ENCODE data around the gene PDZRN3.

DNA sequence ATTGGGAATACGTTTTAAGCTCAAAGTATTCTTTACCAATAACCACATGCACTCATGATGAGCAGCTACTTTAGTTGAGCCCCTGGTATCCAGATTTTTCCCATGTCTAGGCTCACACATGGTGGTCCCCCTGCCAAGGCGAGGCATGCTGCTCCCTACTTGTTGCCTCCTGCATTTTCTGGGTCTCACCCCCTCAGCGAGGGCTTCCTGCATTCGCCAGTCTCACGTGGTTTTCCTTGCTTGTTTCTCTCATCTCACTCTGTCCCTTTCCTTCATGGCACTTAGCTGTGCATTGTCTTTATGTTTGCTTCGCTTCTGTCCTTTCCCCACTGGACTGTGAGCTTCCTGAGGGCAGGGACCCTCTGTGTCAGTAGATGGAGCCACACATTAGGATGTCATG is 99.2 kb downstream of the PDZRN3 start:
- TF ChIP-seq, protein P1, sequence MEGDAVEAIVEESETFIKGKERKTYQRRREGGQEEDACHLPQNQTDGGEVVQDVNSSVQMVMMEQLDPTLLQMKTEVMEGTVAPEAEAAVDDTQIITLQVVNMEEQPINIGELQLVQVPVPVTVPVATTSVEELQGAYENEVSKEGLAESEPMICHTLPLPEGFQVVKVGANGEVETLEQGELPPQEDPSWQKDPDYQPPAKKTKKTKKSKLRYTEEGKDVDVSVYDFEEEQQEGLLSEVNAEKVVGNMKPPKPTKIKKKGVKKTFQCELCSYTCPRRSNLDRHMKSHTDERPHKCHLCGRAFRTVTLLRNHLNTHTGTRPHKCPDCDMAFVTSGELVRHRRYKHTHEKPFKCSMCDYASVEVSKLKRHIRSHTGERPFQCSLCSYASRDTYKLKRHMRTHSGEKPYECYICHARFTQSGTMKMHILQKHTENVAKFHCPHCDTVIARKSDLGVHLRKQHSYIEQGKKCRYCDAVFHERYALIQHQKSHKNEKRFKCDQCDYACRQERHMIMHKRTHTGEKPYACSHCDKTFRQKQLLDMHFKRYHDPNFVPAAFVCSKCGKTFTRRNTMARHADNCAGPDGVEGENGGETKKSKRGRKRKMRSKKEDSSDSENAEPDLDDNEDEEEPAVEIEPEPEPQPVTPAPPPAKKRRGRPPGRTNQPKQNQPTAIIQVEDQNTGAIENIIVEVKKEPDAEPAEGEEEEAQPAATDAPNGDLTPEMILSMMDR (conservative IDR thresholded peaks at IDR 0.05 in 1 of 2, IDR thresholded peaks at IDR 0.05 in 1 of 2; ENCODE audit: low read depth in 1 of 2, low read length in 2 of 2), result no peak
- TF ChIP-seq EZH2 (IDR thresholded peaks at IDR 0.05; ENCODE audit: low read length, missing control alignments), result no peak

All from fibroblast of lung (primary cell).